BE2C (cell line): ENCODE data around the gene HCAR3.

ENCODE experiments used
- DNase-seq: peaks from one replicate; pipeline ENCODE4 v3.0.0-alpha.2; 2020
- H3K27me3 ChIP-seq: fragments of 250-450 bp; sonication (Bioruptor Pico); 2 replicates; pipeline ENCODE4 v1.5.1; 2020; ENCODE audit warnings: mild to moderate bottlenecking
- H3K36me3 ChIP-seq: fragments of 250-450 bp; sonication (Bioruptor Pico); 2 replicates; pipeline ENCODE4 v1.5.1; 2020; ENCODE audit warnings: mild to moderate bottlenecking
- H3K4me1 ChIP-seq: fragments of 250-450 bp; sonication (Bioruptor Pico); 2 replicates; pipeline ENCODE4 v1.5.1; 2020
- H3K4me3 ChIP-seq: 2 replicates; pipeline ENCODE4 v1.5.1; 2011; ENCODE audit warnings: low read depth, low read length
- H3K9me3 ChIP-seq: fragments of 250-450 bp; sonication (Bioruptor Pico); 2 replicates; pipeline ENCODE4 v1.5.1; 2020
- TF ChIP-seq, protein P1 (sequence below): IDR thresholded peaks from 2 replicates; pipeline ENCODE4 v1.5.1; 2012; ENCODE audit warnings: mild to moderate bottlenecking, low read depth, low read length

The HCAR3 gene

DNA sequence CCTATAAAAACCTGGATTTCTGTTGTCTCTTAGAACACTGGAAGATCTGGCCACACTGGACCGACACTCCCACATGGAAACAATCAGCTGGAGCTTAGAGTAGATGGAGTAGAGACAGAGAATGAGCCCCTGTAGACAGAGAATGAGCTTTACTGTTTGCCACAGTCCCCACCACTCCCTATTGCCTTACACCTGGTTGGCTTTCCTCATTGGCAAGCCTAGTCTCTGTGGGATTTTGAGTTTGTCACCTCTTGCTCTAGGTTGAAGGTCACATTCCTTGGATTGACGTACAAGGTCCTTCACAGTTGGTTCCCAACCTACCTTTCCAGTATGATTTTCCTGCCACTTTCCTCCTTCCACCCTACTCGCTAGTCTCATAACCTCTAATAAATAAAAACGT is 16.0 kb upstream of the HCAR3 start:
- no peak for DNase-seq
- TF ChIP-seq, protein P1, sequence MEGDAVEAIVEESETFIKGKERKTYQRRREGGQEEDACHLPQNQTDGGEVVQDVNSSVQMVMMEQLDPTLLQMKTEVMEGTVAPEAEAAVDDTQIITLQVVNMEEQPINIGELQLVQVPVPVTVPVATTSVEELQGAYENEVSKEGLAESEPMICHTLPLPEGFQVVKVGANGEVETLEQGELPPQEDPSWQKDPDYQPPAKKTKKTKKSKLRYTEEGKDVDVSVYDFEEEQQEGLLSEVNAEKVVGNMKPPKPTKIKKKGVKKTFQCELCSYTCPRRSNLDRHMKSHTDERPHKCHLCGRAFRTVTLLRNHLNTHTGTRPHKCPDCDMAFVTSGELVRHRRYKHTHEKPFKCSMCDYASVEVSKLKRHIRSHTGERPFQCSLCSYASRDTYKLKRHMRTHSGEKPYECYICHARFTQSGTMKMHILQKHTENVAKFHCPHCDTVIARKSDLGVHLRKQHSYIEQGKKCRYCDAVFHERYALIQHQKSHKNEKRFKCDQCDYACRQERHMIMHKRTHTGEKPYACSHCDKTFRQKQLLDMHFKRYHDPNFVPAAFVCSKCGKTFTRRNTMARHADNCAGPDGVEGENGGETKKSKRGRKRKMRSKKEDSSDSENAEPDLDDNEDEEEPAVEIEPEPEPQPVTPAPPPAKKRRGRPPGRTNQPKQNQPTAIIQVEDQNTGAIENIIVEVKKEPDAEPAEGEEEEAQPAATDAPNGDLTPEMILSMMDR: no peak
- H3K36me3 ChIP-seq: no peaks in the 10 kb centered on the region
- H3K4me1 ChIP-seq: peaks cover 2% of the 10 kb centered on the region; the same call in 1 of the 2 replicates
- no peak overlapping the region for H3K4me3 ChIP-seq
- no peaks in the 10 kb centered on the region for H3K9me3 ChIP-seq
- no peaks in the 10 kb centered on the region for H3K27me3 ChIP-seq

DNA sequence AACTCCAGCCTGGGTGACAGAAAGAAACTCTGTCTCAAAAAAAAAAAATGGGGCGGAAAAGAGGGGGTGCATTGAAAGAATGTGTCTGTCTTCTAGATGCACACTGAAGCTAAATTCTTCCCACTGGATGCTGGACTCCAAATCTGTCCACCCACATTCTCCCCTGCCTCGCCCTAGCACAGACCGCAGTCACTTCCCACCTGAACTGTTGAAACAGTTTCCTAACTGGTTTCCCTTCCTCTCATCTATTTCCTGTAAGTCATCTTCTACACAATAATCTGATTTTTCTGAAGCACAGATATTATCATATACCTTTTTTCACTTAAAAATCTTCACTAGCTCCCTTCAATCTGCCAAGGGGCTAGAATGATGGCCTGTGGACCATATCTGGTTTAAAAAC is 15.6 kb upstream of the HCAR3 start:
- Histone ChIP-seq H3K4me3 (no peak overlapping the region), H3K27me3 (no peaks in the 10 kb centered on the region), H3K36me3 (no peaks in the 10 kb centered on the region), H3K4me1 (peaks cover 2% of the 10 kb centered on the region; the same call in 1 of the 2 replicates), H3K9me3 (no peaks in the 10 kb centered on the region)
- no peak for DNase-seq
- TF ChIP-seq, protein P1: no peak

DNA sequence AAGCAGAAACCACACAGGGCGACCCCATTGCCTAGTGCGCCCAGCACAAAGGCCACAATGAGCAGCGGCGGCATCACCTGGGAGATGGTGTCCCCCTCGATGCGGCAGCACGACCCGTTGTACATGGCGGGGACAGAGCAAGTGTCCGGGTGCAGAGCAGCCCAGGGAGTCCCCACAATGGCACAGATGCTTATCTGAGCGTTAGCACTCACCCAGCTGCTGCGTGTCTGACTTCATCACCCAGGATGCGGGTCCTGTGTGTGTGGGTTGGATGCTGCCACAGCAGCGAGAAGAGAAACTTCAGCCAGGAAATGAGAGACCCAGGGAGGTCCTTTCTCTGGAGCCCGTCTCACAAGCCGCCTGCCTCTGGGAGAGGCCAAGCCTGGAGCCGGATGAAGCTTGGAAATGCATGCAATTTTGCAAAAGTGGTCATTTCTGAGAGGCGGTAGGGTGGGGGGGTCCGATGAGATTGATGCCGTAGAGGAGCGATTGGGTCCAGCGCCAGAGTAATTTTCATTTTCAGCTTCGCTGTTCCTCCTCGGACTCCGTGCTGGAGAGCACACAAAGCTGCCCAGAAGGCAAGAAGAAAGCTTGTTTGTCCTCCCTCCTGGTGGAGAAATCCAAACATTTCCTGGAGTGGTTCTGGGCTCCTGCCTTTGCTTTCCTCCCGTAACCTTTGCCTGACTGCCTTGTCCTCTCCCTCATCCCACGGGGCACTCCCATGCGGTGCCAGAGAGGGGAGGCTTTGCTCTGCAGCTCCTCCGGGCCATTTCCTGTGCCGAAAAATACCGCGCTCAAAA is 13.8 kb upstream of the HCAR3 start, which contains the start of gene HCAR1:
Gene HCAR1 (minus strand): TSS at position 630 of the 800 bp plus-strand sequence. CDS start 505 bp downstream, at position 125.
- H3K36me3 ChIP-seq: no peaks in the 10 kb centered on the region
- H3K27me3 ChIP-seq: no peaks in the 10 kb centered on the region
- DNase-seq: no peak
- H3K9me3 ChIP-seq: no peaks in the 10 kb centered on the region
- TF ChIP-seq, protein P1: no peak
- no peak within 1 kb of the TSS for H3K4me3 ChIP-seq
- peaks cover 2% of the 10 kb centered on the region; the same call in 1 of the 2 replicates for H3K4me1 ChIP-seq

DNA sequence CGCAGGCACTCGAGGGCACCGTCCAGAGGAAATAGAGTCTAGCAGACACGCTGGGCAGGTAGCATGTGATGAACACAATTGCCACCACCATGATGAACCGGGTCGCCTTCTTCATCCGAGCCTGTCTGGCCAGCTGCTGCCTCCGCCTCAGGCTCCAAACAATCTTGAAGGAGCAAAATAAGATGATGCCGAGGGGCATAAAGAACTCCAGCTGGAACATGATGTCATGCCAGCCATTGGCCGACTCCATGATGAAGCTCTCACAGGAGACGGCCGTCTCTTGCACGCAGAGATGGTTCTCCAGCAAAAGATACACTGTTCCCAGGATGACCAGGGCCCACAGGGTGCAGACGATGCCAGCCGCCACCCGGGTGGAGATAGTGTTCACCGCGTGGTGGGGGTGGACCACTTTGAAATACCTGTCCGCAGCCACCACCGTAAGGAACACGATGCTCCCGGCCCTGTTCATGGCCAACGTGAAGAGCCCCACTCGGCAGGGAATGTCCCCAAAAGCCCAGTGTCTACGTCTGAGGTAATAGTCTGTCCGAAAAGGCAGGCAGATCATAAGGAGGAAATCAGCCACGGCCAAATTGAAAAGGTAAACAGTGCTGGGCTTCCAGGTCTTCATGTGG is 13.1 kb upstream of the HCAR3 start:
- TF ChIP-seq, protein P1: no peak
- no peaks in the 10 kb centered on the region for H3K36me3 ChIP-seq
- H3K4me1 ChIP-seq: peaks cover 2% of the 10 kb centered on the region; the same call in 1 of the 2 replicates
- no peaks in the 10 kb centered on the region for H3K9me3 ChIP-seq
- DNase-seq: no peak
- H3K27me3 ChIP-seq: no peaks in the 10 kb centered on the region
- no peak overlapping the region for H3K4me3 ChIP-seq

DNA sequence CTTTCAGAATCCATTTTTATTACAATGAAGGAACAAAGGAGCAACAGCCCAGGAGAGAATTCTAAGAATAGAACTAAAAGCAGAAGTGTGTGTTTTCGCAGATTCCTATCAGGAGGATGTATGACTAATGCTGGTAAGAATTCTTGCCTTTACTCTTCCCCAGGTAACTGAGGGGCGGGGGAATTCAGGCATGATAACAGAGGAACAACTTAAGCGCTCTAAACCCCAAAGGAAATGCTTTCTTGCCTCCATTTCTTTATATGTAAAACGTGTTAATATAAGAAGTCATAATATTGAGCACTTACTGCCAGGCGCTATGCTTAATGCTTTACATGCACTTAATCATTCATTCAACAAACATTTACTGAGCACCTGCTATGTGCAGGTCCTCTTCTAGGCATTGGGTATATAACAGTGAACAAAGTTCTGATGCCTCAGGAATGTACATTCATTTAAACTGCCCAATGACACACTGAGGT is 9.5 kb upstream of the HCAR3 start:
- H3K9me3 ChIP-seq: no peaks in the 10 kb centered on the region
- TF ChIP-seq, protein P1: no peak
- H3K36me3 ChIP-seq: no peaks in the 10 kb centered on the region
- H3K4me1 ChIP-seq: peaks cover 2% of the 10 kb centered on the region; the same call in 1 of the 2 replicates
- DNase-seq: no peak
- H3K27me3 ChIP-seq: no peaks in the 10 kb centered on the region
- no peak overlapping the region for H3K4me3 ChIP-seq
